Measurements from ENCODE around the gene PLIN3. TPM values are rescaled to one million over a fixed set of nuclear protein-coding genes. Genes with fewer than 3 reads are reported as not detected.
"Not testable (repeated sequence)": the region's sequence is repeated elsewhere in the genome, so short reads cannot be mapped to it uniquely, and the experiment has no call there.

Gene PLIN3
- total RNA-seq, 2 donors from 2014 or later, result 80.0 to 80.9 TPM

DNA sequence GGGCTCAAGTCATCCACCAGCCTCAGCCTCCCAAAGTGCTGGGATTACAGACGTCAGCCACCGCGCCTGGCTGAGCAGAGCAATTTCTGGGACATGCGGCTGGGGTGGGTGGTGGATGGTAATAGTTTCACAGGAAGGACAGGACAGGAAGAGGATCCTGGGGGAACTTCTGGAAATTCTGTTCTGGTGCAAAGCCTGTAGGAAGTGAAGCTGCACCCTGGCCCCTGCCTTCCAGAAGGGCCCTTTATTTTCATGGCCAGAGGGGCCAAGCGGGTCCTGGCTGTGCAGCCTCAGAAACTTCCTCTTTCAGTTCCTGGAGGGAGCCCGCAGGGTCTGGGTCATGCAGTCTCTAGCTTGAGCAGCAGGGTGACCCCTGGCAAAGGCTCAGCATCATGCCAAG lies 60.3 kb downstream of the PLIN3 start:
- WGBS, 2 experiments (ENCODE audit: insufficient coverage in 1 of 2, insufficient read length in 1 of 2), result 91 to 94% methylated on average over 6 of the region's 6 CpGs
- no peak overlapping the region for H3K27ac ChIP-seq (ENCODE audit: low read depth, low read length)
- H3K27me3 ChIP-seq (ENCODE audit: control insufficient read depth, insufficient read depth, low read length, poor library complexity, severe bottlenecking), result no peaks in the 10 kb centered on the region
- Mint-ChIP-seq H3K36me3 (ENCODE audit: low read depth) (no peaks in the 10 kb centered on the region), H3K4me1 (no peaks in the 10 kb centered on the region), H3K27me3 (ENCODE audit: insufficient read depth) (peaks cover 2% of the 10 kb centered on the region), H3K27ac (no peak overlapping the region), H3K9me3 (peaks cover 2% of the 10 kb centered on the region), H3K4me3 (no peak overlapping the region)
- H3K9me3 ChIP-seq (ENCODE audit: control insufficient read depth, low read length), result no peaks in the 10 kb centered on the region
- H3K4me3 ChIP-seq (ENCODE audit: low read length), result no peak overlapping the region
- DNase-seq, result no peak
- TF ChIP-seq, protein P1, sequence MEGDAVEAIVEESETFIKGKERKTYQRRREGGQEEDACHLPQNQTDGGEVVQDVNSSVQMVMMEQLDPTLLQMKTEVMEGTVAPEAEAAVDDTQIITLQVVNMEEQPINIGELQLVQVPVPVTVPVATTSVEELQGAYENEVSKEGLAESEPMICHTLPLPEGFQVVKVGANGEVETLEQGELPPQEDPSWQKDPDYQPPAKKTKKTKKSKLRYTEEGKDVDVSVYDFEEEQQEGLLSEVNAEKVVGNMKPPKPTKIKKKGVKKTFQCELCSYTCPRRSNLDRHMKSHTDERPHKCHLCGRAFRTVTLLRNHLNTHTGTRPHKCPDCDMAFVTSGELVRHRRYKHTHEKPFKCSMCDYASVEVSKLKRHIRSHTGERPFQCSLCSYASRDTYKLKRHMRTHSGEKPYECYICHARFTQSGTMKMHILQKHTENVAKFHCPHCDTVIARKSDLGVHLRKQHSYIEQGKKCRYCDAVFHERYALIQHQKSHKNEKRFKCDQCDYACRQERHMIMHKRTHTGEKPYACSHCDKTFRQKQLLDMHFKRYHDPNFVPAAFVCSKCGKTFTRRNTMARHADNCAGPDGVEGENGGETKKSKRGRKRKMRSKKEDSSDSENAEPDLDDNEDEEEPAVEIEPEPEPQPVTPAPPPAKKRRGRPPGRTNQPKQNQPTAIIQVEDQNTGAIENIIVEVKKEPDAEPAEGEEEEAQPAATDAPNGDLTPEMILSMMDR (conservative IDR thresholded peaks at IDR 0.05), result no peak
- H3K4me1 ChIP-seq (ENCODE audit: control insufficient read depth, insufficient read depth, low read length), result no peaks in the 10 kb centered on the region
- no peaks in the 10 kb centered on the region for H3K36me3 ChIP-seq (ENCODE audit: control insufficient read depth, insufficient read depth, low read length)
- H3K9ac ChIP-seq (ENCODE audit: extremely low read depth, low read length, poor library complexity, severe bottlenecking), result no peak overlapping the region

DNA sequence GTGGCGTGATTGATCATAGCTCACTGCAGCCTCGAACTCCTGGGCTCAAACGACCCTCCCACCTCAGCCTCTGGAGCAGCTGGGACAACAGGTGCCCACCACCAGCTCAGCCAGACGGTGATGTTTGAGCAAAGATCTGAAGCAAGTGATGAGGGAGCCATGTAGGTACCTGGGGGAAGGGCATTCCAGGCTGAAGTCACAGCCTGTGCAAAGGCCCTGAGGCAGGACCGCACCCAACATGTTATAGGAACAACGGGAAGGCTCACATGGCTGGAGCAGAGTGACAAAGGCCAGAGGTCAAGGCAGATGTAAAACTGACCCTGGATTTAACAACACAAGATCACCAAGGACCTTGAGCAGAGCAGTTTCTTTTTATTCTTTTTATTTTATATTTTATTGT lies 61.1 kb downstream of the PLIN3 start:
- no peaks in the 10 kb centered on the region for H3K9me3 Mint-ChIP-seq

DNA sequence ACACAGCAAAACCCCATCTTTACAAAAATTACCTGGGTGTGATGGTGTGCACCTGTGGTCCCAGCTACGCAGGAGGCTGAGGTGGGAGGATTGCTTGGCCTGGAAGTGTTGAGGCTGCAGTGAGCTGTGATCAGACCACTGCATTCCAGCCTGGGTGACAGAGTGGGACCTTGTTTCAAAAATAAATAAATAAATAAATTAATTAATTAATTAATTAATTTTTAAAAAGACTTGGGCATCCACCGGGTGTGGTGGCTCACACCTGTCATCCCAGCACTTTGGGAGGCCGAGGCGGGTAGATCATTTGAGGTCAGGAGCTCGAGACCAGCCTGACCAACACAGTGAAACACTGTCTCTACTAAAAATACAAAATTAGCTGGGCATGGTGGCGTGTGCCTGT lies 62.3 kb downstream of the PLIN3 start:
- not testable (repeated sequence) for H3K27ac Mint-ChIP-seq; DNase-seq; H3K4me3 Mint-ChIP-seq; H3K27me3 ChIP-seq (ENCODE audit: control insufficient read depth, insufficient read depth, low read length, poor library complexity, severe bottlenecking); H3K9me3 ChIP-seq (ENCODE audit: control insufficient read depth, low read length); H3K4me1 ChIP-seq (ENCODE audit: control insufficient read depth, insufficient read depth, low read length); H3K36me3 Mint-ChIP-seq (ENCODE audit: low read depth); H3K9me3 Mint-ChIP-seq; H3K4me3 ChIP-seq (ENCODE audit: low read length); H3K36me3 ChIP-seq (ENCODE audit: control insufficient read depth, insufficient read depth, low read length); H3K27me3 Mint-ChIP-seq (ENCODE audit: insufficient read depth); H3K27ac ChIP-seq (ENCODE audit: low read depth, low read length); H3K4me1 Mint-ChIP-seq; H3K9ac ChIP-seq (ENCODE audit: extremely low read depth, low read length, poor library complexity, severe bottlenecking)
- WGBS, 2 experiments (ENCODE audit: insufficient coverage in 1 of 2, insufficient read length in 1 of 2), result 86 to 94% methylated on average over 5 of the region's 6 CpGs

More for the DNA sequence above, 61.1 kb downstream of the PLIN3 start:
- Histone ChIP-seq H3K9me3 (ENCODE audit: control insufficient read depth, low read length) (no peaks in the 10 kb centered on the region), H3K27ac (ENCODE audit: low read depth, low read length) (no peak overlapping the region), H3K27me3 (ENCODE audit: control insufficient read depth, insufficient read depth, low read length, poor library complexity, severe bottlenecking) (no peaks in the 10 kb centered on the region), H3K9ac (ENCODE audit: extremely low read depth, low read length, poor library complexity, severe bottlenecking) (no peak overlapping the region), H3K36me3 (ENCODE audit: control insufficient read depth, insufficient read depth, low read length) (no peaks in the 10 kb centered on the region), H3K4me1 (ENCODE audit: control insufficient read depth, insufficient read depth, low read length) (no peaks in the 10 kb centered on the region), H3K4me3 (ENCODE audit: low read length) (no peak overlapping the region)
- Mint-ChIP-seq H3K27ac (no peak overlapping the region), H3K4me3 (no peak overlapping the region), H3K36me3 (ENCODE audit: low read depth) (no peaks in the 10 kb centered on the region), H3K4me1 (no peaks in the 10 kb centered on the region), H3K27me3 (ENCODE audit: insufficient read depth) (peaks cover 2% of the 10 kb centered on the region)
- no peak for DNase-seq
- 84 to 93% methylated on average over 5 to 6 of the region's 6 CpGs for WGBS, 2 experiments (ENCODE audit: insufficient coverage in 1 of 2, insufficient read length in 1 of 2)
- TF ChIP-seq, protein P1 (conservative IDR thresholded peaks at IDR 0.05), result no peak
